Kasumi-1 (cell line): Measurements from ENCODE around the gene TNFSF12.

Source experiments
- DNase-seq, 2 experiments: peaks; one replicate each; lab custom pipeline; 2025; lab: John Stamatoyannopoulos, UW

TNFSF12 gene

DNA sequence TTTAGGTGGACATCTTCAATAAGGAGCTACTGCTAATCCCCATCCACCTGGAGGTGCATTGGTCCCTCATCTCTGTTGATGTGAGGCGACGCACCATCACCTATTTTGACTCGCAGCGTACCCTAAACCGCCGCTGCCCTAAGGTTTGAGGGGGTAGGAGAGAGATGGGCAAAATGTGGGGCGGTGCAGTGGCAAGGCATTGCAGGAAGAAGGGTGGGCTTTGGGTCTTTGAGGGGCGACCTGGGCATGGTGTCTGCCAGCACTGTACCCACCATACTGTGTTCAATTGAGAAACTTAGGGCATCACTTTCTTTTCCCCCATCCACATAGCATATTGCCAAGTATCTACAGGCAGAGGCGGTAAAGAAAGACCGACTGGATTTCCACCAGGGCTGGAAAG, 21.5 kb downstream of the TNFSF12 start:
- no peak for DNase-seq

DNA sequence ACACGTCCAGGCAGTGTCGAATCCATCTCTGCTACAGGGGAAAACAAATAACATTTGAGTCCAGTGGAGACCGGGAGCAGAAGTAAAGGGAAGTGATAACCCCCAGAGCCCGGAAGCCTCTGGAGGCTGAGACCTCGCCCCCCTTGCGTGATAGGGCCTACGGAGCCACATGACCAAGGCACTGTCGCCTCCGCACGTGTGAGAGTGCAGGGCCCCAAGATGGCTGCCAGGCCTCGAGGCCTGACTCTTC, 23.4 kb downstream of the TNFSF12 start:
- peak in 1 of 2 experiments; percentile 97 for DNase-seq

DNA sequence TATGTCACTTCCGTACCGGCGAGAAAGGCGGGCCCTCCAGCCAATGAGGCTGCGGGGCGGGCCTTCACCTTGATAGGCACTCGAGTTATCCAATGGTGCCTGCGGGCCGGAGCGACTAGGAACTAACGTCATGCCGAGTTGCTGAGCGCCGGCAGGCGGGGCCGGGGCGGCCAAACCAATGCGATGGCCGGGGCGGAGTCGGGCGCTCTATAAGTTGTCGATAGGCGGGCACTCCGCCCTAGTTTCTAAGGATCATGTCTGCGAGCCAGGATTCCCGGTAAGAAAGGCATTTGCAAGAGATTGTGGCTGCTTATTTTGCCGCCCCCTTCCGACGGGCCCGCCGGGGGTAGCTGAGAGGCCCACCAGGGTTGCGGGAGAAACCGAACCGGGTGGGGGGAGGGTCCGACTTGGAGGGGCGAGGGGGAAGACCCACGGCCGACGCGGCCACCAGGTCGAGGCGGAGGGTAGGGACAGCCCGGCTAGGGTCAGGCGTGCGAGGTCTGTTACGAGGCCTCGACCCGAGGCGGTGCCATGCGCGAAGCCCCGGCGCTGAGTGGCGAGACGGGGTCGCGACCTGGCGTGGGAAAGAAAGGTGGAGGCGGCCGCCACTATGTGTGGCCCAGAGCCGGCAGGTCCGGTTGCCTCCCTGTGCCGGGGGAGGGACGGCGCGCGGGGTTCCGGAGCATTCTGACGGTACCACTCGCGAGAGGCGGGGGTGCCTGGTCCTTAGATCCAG, 23.9 kb downstream of the TNFSF12 start:
- peak; percentile 90 to 97 for DNase-seq

DNA sequence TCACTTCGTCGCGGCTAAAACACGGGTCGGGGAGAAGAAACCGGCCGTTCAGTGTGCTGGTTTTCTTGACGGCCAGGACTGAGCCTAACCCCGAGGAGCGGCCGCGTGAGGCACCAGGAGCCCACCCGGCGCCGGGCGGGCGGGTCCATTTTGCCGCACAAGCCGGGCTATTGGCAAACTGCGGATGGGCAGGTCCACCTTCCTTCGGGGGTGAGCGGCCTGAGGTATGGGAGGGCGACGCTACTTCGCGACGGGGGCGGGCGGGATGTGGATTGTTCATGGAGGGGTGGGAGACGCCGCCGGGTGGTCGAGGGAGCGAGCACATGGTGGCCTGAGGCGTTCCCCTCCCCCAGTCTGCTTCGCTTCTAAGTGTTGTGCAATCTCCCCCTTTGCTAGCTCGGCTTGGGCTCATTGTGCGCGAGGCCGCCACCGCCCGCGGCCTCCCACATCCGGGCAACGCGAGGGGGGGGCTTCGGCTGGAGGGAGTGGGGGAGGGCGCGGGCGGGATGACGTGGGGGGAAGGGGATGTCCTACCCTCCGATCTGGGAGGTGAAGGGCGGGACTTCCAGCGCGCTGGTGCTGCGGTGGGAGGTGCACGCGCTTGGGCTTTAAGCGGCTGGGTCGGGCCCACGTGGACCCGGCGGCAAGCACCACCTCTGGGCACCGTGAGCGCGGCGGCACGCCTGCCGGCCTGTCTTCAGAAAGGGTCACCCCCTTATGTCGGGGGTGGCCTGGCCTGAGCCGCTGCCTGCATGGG, 24.6 kb downstream of the TNFSF12 start:
- DNase-seq, result peak; percentile 45 to 50

DNA sequence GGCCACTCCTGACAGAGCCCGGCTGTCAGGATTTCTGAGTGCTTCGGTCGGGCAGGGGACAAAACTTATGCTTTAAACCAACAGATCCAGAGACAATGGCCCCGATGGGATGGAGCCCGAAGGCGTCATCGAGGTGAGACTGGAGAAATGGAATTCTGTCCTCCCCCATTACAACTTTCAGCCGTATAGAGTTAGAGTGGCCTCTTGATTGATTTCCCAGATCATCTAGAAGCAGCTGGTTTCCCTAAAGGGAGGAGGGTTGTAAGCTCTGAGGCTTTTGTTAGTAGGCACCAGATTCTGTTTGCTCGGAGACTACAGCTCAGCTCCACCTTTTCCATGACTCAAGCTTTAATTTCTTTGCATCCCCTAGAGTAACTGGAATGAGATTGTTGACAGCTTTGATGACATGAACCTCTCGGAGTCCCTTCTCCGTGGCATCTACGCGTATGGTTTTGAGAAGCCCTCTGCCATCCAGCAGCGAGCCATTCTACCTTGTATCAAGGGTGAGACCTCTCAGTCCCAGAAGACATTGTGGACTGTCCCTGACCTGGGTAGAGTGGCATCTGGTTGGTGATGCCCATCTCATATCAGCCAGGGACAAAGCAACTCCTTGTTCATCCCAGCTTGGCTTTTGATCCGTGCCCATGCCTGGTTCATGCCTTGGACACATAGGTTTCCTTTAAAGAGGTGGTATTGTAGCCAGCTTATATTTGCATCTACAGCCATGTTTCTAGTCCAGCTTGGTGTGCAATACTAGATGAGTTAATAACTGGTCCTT, 25.5 kb downstream of the TNFSF12 start:
- no peak for DNase-seq

DNA sequence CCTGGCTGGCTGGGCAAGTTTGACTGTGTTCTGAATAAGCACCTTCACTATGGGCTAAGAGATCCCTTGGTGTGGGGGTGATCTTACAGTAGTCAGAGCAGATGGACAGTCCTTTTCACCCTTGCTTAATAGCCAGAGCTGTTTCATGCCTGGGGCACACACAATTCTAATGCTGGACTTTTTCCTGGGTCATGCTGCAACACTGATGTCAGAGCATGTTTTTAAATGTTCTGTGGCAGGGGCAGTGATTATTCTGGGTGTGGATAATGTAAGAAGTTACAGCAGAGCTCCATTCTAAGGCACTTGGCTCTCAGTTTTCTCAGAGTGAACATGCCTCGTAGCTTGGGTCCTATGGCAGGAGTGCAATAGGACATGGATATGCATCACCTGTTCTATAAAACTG, 26.6 kb downstream of the TNFSF12 start:
- DNase-seq, result no peak

DNA sequence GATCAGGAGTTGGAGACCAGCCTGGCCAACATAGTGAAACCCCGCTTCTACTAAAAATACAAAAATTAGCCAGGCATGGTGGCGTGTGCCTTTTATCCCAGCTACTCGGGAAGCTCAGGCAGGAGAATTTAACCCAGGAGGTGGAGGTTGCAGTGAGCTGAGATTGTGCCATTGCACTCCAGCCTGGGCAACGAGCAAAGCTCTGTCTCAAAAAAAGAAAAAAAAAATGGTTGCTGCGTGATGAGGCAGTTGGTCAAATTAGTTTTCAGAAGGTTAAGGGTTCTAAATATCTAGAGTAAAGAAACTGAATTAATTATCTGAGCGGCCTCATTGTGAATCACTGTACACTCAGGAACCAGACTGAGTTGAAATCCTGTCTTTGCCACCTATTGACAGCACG, 27.1 kb downstream of the TNFSF12 start:
- DNase-seq, result no peak

DNA sequence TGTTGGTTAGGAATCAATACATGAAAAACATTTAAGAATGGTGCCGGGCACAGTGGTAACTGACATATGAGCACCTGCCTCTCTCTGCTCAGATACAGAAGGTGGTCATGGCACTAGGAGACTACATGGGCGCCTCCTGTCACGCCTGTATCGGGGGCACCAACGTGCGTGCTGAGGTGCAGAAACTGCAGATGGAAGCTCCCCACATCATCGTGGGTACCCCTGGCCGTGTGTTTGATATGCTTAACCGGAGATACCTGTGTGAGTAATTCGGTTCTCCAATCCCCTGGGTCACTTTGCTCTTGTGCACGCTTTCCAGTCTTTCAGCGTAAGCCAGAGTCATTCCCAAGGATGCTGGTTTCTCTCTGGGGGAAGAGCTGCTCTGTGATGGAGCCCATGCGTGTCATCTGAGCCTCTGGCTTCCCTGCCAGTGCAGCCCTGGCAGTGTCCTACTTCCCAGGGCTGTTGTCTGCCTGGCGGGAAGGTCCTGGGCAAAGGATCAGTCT, 27.6 kb downstream of the TNFSF12 start:
- no peak for DNase-seq

DNA sequence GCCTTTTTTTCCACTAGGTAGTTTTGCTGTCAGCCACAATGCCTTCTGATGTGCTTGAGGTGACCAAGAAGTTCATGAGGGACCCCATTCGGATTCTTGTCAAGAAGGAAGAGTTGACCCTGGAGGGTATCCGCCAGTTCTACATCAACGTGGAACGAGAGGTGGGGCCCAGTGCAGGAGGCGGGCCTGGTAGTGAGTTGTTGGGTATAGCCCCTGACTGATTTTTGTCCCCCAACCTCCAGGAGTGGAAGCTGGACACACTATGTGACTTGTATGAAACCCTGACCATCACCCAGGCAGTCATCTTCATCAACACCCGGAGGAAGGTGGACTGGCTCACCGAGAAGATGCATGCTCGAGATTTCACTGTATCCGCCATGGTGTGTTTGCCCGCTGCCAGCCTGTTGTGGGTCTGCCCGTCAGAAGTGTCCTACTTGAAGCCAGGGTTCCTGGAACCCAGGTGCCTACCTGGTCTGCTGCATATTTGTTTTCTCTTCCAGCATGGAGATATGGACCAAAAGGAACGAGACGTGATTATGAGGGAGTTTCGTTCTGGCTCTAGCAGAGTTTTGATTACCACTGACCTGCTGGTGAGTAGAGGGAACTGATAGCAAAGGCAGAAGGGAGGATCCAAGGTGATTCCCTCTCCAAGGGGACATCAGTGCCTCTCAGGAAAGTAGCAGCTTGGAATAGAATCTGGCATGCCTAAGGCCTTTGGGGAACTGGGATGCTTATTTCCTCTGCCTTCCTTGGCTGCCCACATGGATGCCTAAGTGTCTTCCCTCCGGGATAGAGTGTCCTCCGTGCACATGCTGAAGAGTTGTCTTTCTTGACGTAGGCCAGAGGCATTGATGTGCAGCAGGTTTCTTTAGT, 28.7 kb downstream of the TNFSF12 start:
- no peak for DNase-seq

DNA sequence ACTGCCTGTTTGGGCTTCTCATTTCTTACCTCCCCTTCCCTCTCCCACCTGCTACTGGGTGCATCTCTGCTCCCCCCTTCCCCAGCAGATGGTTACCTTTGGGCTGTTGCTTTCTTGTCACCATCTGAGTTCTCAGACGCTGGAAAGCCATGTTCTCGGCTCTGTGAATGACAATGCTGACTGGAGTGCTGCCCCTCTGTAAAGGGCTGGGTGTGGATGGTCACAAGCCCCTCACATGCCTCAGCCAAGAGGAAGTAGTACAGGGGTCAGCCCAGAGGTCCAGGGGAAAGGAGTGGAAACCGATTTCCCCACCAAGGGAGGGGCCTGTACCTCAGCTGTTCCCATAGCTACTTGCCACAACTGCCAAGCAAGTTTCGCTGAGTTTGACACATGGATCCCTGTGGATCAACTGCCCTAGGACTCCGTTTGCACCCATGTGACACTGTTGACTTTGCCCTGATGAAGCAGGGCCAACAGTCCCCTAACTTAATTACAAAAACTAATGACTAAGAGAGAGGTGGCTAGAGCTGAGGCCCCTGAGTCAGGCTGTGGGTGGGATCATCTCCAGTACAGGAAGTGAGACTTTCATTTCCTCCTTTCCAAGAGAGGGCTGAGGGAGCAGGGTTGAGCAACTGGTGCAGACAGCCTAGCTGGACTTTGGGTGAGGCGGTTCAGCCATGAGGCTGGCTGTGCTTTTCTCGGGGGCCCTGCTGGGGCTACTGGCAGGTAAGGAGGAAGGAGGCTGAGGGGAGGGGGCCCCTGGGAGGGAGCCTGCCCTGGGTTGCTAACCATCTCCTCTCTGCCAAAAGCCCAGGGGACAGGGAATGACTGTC, 30.4 kb downstream of the TNFSF12 start, which contains the start of gene CD68:
TSS of gene CD68 (plus strand) at position 638 of the 833 bp plus-strand sequence. CDS start at position 678, 40 bp downstream.
- peak; percentile 78 to 85 for DNase-seq

DNA sequence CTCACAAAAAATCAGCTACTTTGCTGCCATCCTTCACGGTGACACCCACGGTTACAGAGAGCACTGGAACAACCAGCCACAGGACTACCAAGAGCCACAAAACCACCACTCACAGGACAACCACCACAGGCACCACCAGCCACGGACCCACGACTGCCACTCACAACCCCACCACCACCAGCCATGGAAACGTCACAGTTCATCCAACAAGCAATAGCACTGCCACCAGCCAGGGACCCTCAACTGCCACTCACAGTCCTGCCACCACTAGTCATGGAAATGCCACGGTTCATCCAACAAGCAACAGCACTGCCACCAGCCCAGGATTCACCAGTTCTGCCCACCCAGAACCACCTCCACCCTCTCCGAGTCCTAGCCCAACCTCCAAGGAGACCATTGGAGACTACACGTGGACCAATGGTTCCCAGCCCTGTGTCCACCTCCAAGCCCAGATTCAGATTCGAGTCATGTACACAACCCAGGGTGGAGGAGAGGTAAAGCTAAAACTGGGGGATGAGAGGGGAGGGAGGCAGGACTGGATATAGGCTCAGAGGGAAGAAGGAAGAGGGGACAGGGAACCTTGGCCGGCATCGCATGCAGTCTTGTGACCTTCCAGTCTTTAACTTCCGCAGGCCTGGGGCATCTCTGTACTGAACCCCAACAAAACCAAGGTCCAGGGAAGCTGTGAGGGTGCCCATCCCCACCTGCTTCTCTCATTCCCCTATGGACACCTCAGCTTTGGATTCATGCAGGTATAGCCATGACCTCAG, 31.2 kb downstream of the TNFSF12 start:
- no peak for DNase-seq

DNA sequence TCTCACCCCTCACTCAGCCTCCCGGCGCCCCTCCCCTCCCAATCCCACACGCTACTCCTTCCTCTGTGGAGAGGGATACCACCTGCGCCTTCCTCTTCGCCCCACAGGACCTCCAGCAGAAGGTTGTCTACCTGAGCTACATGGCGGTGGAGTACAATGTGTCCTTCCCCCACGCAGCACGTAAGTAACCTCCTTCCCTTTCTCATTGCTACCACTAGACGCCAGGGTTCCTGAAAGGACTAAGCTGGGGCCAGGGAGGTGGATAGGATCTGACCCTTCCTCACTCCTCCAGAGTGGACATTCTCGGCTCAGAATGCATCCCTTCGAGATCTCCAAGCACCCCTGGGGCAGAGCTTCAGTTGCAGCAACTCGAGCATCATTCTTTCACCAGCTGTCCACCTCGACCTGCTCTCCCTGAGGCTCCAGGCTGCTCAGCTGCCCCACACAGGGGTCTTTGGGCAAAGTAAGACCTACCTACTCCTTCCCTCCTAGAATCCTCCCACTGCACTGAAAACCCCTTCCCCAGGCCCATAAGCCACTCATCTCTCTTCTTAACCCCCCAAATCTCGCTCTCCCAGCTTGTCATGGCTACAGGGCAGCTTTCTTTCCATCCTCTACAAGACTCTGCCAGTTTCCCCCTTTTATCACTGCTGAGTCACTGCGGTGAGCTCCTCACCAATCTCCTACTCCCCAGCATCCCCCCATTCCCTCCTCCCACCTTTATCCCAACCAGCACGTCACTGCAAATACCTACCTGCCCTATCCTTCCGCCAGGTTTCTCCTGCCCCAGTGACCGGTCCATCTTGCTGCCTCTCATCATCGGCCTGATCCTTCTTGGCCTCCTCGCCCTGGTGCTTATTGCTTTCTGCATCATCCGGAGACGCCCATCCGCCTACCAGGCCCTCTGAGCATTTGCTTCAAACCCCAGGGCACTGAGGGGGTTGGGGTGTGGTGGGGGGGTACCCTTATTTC, 32.0 kb downstream of the TNFSF12 start:
- DNase-seq, result no peak

DNA sequence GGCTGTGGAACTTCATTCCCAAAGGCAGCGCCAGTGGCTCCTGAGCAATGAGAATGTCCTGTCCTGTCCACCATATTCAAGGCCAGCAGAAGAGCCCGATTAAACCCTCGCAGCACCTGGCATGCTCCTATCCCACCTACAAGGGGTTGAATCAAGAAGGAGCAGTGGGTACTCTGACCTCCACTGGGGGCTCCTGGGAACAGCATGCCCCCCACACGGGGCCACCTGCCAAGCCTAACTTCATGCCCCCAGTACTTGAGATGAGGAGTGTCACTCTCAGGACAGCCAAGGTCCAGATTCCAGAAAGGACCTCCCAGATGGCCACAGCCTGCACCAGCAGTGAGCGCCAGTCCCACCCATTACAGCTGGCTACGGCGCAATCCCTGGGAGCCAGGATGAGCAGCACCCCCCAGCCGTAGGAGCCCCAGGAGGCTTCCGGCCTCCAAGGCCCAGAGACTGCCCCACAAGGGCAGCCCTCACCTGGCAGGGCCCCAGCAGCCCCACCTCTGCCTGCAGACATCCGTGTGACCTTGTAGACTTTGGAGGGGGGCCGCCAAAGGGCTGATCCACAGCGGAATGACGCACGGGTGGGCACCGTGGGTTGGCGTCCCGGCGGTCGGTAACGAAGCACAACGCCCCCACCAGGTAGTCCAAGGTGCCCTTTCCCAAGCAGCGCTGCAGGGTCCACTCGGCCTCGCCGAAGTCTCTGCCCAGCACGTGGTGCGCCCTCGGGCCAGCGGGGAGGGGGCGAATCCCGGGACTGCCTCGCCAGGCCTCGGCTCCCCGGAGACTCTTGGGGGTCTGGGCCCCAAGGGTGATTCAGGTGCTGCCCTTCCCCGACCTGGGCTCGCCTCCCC, 33.8 kb downstream of the TNFSF12 start:
- DNase-seq, result no peak

DNA sequence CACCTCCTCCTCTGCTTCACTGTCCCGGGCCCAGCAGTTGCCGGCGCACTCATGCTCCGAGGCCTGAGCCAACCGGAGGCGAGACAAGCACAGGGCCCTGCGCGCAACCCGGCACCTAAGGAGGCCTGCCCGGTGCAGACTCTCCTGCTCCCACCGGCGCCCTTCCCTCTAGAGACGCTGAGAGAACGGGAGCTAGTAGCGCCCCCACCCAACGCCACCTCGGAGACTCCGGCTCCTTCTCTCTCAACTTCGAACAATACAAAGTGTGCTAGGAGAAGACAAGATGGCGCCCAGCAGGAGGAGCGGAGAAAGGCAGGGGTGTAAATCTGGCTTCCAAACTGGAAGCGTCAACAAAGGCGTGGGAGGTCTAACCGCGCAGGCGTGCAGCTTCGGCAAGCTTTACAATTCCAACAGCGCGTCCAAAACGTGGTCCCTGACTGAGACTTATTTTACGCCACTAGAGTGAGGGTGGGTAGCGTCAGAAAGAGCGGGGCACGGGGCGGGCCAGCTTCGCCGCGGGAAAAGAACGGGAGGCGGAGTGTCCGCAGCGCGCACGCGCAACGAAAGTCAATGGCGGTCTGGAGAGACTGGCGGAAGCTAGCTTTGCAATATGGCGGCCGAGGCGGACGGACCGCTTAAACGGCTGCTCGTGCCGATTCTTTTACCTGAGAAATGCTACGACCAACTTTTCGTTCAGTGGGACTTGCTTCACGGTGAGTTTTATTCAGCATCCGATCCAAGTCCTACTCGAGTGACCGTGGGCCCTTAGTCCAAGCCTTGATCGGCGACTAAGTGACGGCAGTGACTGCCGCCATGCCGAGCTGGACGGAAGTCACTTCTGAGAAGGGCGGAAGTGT, 34.6 kb downstream of the TNFSF12 start, which contains the start of gene MPDU1:
TSS of gene MPDU1 (plus strand) at position 600 of the 857 bp plus-strand sequence. CDS start at position 611, 11 bp downstream.
- DNase-seq, result peak; percentile 80 to 88

DNA sequence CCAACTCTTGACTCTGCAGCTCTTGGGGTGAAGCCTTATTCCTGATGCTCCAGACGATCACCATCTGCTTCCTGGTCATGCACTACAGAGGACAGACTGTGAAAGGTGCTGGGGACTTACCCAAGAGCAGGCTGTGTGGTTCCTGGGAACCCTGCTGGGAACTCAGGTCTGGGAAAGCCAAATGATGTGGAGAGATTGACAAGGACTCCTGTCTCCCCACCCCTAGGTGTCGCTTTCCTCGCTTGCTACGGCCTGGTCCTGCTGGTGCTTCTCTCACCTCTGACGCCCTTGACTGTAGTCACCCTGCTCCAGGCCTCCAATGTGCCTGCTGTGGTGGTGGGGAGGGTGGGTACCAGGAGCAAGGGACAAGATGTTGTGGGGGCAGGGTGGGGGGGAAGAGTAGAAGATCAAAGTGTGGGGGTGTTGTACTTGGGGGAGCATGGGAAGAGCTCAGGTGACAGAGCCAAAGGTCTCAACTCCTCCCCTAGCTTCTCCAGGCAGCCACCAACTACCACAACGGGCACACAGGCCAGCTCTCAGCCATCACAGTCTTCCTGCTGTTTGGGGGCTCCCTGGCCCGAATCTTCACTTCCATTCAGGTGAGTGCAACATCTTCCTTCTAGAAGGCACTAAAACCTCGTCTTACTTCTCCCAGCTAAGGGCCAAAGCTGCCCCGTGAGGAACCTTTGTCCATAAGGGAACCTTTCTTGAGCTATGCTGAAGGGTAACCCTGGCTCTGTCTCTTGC, 38.0 kb downstream of the TNFSF12 start:
- peak; percentile 57 for DNase-seq
